ENCODE results near the gene CCDC182. TPM values are rescaled to one million over a fixed set of nuclear protein-coding genes. Genes with fewer than 3 reads are reported as not detected.

The CCDC182 gene
- total RNA-seq, 1 experiment from 2014 or later = not detected

DNA sequence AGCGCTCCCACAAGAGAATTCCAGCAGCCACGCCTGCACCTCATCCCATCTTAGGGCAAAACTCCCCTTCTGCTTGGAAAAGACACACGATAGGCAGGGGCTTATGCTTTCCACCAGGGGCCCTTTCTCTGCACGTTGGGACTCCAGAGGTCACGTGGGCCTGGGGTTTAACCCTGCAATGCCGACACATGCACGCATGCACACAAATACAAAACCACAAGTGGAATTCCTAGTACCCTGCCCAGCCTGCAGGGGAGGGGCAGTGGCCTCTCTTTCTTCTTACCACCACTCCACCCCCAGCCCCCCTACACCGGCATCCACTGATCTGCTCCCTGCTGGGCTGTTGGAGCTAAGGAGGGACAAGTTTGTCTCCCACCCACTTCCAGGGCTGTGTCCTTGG is 16.8 kb upstream of the CCDC182 start:
- intact Hi-C loops (cut with micrococcal nuclease; ENCODE audit: unreplicated experiment) = no loop called here
- Histone ChIP-seq H3K27me3 (replicated peaks; ENCODE audit: insufficient read depth, low read depth, low read length, poor library complexity) (no peaks in the 10 kb centered on the region), H3K9me3 (ENCODE audit: low read depth, low read length, poor library complexity, severe bottlenecking) (no peaks in the 10 kb centered on the region), H3K4me3 (ENCODE audit: low read depth, low read length, poor library complexity, severe bottlenecking) (no peak overlapping the region), H3K4me1 (ENCODE audit: insufficient read depth, low read length, poor library complexity, severe bottlenecking) (peaks cover 4% of the 10 kb centered on the region), H3K36me3 (ENCODE audit: insufficient read depth, low read length, poor library complexity, severe bottlenecking) (no peaks in the 10 kb centered on the region), H3K27ac (ENCODE audit: low read depth, low read length, poor library complexity, severe bottlenecking) (no peak overlapping the region)
- no TSS peak for BruUV-seq (replicated peaks)
- no peak for DNase-seq (ENCODE audit: low spot score)
- TF ChIP-seq, protein P1, sequence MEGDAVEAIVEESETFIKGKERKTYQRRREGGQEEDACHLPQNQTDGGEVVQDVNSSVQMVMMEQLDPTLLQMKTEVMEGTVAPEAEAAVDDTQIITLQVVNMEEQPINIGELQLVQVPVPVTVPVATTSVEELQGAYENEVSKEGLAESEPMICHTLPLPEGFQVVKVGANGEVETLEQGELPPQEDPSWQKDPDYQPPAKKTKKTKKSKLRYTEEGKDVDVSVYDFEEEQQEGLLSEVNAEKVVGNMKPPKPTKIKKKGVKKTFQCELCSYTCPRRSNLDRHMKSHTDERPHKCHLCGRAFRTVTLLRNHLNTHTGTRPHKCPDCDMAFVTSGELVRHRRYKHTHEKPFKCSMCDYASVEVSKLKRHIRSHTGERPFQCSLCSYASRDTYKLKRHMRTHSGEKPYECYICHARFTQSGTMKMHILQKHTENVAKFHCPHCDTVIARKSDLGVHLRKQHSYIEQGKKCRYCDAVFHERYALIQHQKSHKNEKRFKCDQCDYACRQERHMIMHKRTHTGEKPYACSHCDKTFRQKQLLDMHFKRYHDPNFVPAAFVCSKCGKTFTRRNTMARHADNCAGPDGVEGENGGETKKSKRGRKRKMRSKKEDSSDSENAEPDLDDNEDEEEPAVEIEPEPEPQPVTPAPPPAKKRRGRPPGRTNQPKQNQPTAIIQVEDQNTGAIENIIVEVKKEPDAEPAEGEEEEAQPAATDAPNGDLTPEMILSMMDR (conservative IDR thresholded peaks at IDR 0.05; ENCODE audit: low read depth, low read length) = no peak
- CTCF ChIA-PET = no interaction called here
- POLR2A ChIA-PET (ENCODE audit: low non-redundant PET) = no interaction called here

DNA sequence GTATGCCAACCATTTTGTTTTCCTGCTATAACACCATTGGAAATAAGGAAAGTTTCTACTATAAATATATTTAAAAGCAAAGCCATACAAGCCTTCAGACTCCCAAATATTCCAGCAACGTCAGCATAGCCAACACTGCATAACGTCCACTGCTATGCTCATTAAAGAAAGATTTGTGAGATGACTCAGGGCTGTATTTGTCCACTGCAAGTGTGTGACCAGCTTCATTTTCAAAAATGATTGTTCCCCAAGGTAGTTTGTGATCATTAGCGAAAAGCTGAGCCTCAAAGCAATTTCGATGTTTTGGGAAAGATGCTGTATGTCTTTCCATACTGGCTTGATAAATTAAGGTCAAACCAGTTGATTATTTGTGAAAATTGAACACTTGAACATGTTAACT is 14.9 kb upstream of the CCDC182 start:
- DNase-seq (ENCODE audit: low spot score) = no peak
- Histone ChIP-seq H3K4me1 (ENCODE audit: insufficient read depth, low read length, poor library complexity, severe bottlenecking) (peaks cover 4% of the 10 kb centered on the region), H3K27ac (ENCODE audit: low read depth, low read length, poor library complexity, severe bottlenecking) (no peak overlapping the region), H3K9me3 (ENCODE audit: low read depth, low read length, poor library complexity, severe bottlenecking) (no peaks in the 10 kb centered on the region), H3K27me3 (replicated peaks; ENCODE audit: insufficient read depth, low read depth, low read length, poor library complexity) (no peaks in the 10 kb centered on the region), H3K36me3 (ENCODE audit: insufficient read depth, low read length, poor library complexity, severe bottlenecking) (no peaks in the 10 kb centered on the region), H3K4me3 (ENCODE audit: low read depth, low read length, poor library complexity, severe bottlenecking) (no peak overlapping the region)
- TF ChIP-seq, protein P1 (conservative IDR thresholded peaks at IDR 0.05; ENCODE audit: low read depth, low read length) = no peak
- no peak for TF ChIP-seq EZH2 (IDR thresholded peaks at IDR 0.05; ENCODE audit: borderline replicate concordance, low read depth, low read length, poor library complexity, severe bottlenecking)
- ChIA-PET CTCF (no interaction called here), POLR2A (ENCODE audit: low non-redundant PET) (no interaction called here)
- intact Hi-C loops (cut with micrococcal nuclease; ENCODE audit: unreplicated experiment) = no loop called here
- no TSS peak for BruUV-seq (replicated peaks)

DNA sequence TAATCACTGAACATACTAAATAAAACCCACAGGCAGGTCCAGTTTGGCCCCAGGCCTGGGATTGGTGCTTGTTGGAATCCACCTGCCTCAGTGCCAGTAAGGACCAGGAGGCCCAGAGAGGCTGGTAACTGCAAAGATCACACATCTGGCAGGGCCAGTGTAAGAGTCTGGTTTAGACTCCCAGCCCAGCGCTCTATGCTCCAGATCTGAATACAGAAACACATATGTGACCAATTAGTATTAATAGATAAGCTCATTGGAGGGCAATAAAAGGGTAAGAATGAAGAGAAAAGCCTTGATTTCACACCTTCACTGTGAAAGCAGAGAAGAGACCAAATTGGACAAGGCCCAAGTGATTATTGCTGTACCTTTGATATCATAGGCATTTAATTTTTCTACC is 13.6 kb upstream of the CCDC182 start:
- no peak for DNase-seq (ENCODE audit: low spot score)
- Histone ChIP-seq H3K27ac (ENCODE audit: low read depth, low read length, poor library complexity, severe bottlenecking) (no peak overlapping the region), H3K36me3 (ENCODE audit: insufficient read depth, low read length, poor library complexity, severe bottlenecking) (no peaks in the 10 kb centered on the region), H3K4me3 (ENCODE audit: low read depth, low read length, poor library complexity, severe bottlenecking) (no peak overlapping the region), H3K9me3 (ENCODE audit: low read depth, low read length, poor library complexity, severe bottlenecking) (no peaks in the 10 kb centered on the region), H3K4me1 (ENCODE audit: insufficient read depth, low read length, poor library complexity, severe bottlenecking) (peaks cover 4% of the 10 kb centered on the region), H3K27me3 (replicated peaks; ENCODE audit: insufficient read depth, low read depth, low read length, poor library complexity) (no peaks in the 10 kb centered on the region)
- BruUV-seq (replicated peaks) = no TSS peak
- POLR2A ChIA-PET (ENCODE audit: low non-redundant PET) = no interaction called here
- intact Hi-C loops (cut with micrococcal nuclease; ENCODE audit: unreplicated experiment) = loop anchor here (10.0 kb wide), 1 partner anchor 356 kb away; no protein-coding TSS in a partner anchor
- CTCF ChIA-PET = no interaction called here
- TF ChIP-seq EZH2 (IDR thresholded peaks at IDR 0.05; ENCODE audit: borderline replicate concordance, low read depth, low read length, poor library complexity, severe bottlenecking) = no peak
- TF ChIP-seq, protein P1 (conservative IDR thresholded peaks at IDR 0.05; ENCODE audit: low read depth, low read length) = no peak

Data from A673 (cell line).